Right lung (tissue), 5 donors: Measurements from ENCODE around the gene BIRC3. TPM values are rescaled to one million over a fixed set of nuclear protein-coding genes. Genes with fewer than 3 reads are reported as not detected.
"Not testable (repeated sequence)": the region's sequence is repeated elsewhere in the genome, so short reads cannot be mapped to it uniquely, and the experiment has no call there.

Experiments used
- DNase-seq, 2 donors: peaks; one replicate each; pipeline ENCODE4 v3.0.0-alpha.2; 2013
- polyA plus RNA-seq, 5 donors: library from polyadenylated mRNA; unstranded; fragments of 120-200 nt; gene quantifications; one replicate each; pipeline versions ENCODE4 v1.2.1 to v1.2.3, GENCODE V29; 2013; ENCODE audit warnings: inconsistent platforms in 1 of 5, low replicate concordance in 1 of 5; ENCODE audit not compliant: insufficient read length in 5 of 5, insufficient read depth in 1 of 5

The BIRC3 gene
- polyA plus RNA-seq, 5 donors, result 2.4 to 5.1 (median 4.7) TPM

- no peak for DNase-seq
Observed at GRCh38 chr11:102322560-102322959, 5.3 kb downstream of the BIRC3 start.

- no peak for DNase-seq
Observed at GRCh38 chr11:102323542-102324251, 6.4 kb downstream of the BIRC3 start.

GRCh38 chr11:102325088-102325487, 7.8 kb downstream of the BIRC3 start:
- DNase-seq, result no peak

- no peak for DNase-seq
Observed at GRCh38 chr11:102328748-102329147, 11.5 kb downstream of the BIRC3 start.

GRCh38 chr11:102330231-102330630, 12.9 kb downstream of the BIRC3 start:
- DNase-seq, result no peak

GRCh38 chr11:102331341-102331740, 14.1 kb downstream of the BIRC3 start:
- no peak for DNase-seq

GRCh38 chr11:102332611-102332994, 15.3 kb downstream of the BIRC3 start:
- DNase-seq, result no peak

- DNase-seq, result no peak
Observed at GRCh38 chr11:102338479-102339010, 21.3 kb downstream of the BIRC3 start.

- DNase-seq, result not testable (repeated sequence)
Observed at GRCh38 chr11:102341311-102341710, 24.0 kb downstream of the BIRC3 start.

- peak; percentile 59 to 71 for DNase-seq
Observed at GRCh38 chr11:102341844-102342318, 24.6 kb downstream of the BIRC3 start.

- no peak for DNase-seq
Observed at GRCh38 chr11:102343809-102344208, 26.5 kb downstream of the BIRC3 start.

- peak; percentile 25 to 47 for DNase-seq
Observed at GRCh38 chr11:102345904-102346303, 28.6 kb downstream of the BIRC3 start.

GRCh38 chr11:102346456-102346747, 29.1 kb downstream of the BIRC3 start:
- no peak for DNase-seq

GRCh38 chr11:102346748-102347461, 29.6 kb downstream of the BIRC3 start, which contains the start of gene BIRC2:
BIRC2 (plus strand) TSS chr11:102347214; CDS start chr11:102349855, 2,641 bp downstream.
- peak; percentile 96 to 97 for DNase-seq

- peak in 1 of 2 donors; percentile 65 for DNase-seq
Observed at GRCh38 chr11:102347462-102348370, 30.4 kb downstream of the BIRC3 start.

- DNase-seq, result no peak
Observed at GRCh38 chr11:102357116-102357515, 39.8 kb downstream of the BIRC3 start.

- DNase-seq, result no peak
Observed at GRCh38 chr11:102359372-102359771, 42.1 kb downstream of the BIRC3 start.

GRCh38 chr11:102360681-102361080, 43.4 kb downstream of the BIRC3 start:
- no peak for DNase-seq

- no peak for DNase-seq
Observed at GRCh38 chr11:102361086-102362031, 44.1 kb downstream of the BIRC3 start.

GRCh38 chr11:102364991-102365390, 47.7 kb downstream of the BIRC3 start:
- DNase-seq, result no peak

- DNase-seq, result no peak
Observed at GRCh38 chr11:102367364-102367763, 50.1 kb downstream of the BIRC3 start.
